Mammary epithelial cell (primary cell): ENCODE measurements around the gene LHPP.

Source experiments
- EZH2 ChIP-seq: IDR thresholded peaks from 2 replicates; pipeline ENCODE4 v1.6.1; 2012; ENCODE audit warnings: low read length, inconsistent platforms, borderline replicate concordance
- TF ChIP-seq, protein P1 (sequence below), 2 donors: IDR thresholded peaks in 1 of 2; conservative IDR thresholded peaks in 1 of 2; 2 replicates each; pipeline ENCODE4 v1.5.1; 2011 to 2012; ENCODE audit warnings: inconsistent platforms in 2 of 2, low read length in 2 of 2, mild to moderate bottlenecking in 2 of 2, control low read depth in 1 of 2, low read depth in 1 of 2; ENCODE audit not compliant: insufficient read depth in 1 of 2; ENCODE audit errors: extremely low read depth in 1 of 2

DNA sequence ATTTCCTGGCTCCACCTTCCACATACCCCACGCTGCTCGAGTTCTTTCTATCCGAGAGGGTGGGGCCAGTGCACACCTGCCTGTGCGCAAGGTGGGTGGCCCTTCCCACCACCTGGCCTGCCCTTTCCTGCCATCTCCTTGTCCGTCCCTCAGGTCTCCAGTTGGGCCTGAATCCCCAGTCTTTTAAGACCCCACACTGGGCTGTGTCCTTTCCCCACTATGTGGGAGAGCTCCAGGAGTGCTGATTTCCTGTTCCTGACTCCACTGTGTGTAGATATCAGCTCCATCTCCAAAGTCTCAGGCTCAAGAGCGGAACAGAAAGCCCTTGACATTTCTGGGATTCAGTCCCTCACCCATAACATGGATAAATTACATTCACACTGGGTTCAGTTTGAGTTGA is 20.1 kb downstream of the LHPP start:
- TF ChIP-seq EZH2, result no peak
- TF ChIP-seq, protein P1, sequence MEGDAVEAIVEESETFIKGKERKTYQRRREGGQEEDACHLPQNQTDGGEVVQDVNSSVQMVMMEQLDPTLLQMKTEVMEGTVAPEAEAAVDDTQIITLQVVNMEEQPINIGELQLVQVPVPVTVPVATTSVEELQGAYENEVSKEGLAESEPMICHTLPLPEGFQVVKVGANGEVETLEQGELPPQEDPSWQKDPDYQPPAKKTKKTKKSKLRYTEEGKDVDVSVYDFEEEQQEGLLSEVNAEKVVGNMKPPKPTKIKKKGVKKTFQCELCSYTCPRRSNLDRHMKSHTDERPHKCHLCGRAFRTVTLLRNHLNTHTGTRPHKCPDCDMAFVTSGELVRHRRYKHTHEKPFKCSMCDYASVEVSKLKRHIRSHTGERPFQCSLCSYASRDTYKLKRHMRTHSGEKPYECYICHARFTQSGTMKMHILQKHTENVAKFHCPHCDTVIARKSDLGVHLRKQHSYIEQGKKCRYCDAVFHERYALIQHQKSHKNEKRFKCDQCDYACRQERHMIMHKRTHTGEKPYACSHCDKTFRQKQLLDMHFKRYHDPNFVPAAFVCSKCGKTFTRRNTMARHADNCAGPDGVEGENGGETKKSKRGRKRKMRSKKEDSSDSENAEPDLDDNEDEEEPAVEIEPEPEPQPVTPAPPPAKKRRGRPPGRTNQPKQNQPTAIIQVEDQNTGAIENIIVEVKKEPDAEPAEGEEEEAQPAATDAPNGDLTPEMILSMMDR (conservative IDR thresholded peaks at IDR 0.05 in 1 of 2, IDR thresholded peaks at IDR 0.05 in 1 of 2; ENCODE audit: extremely low read depth in 1 of 2, insufficient read depth in 1 of 2, low read depth in 1 of 2, low read length in 2 of 2), result no peak
